Prostate gland (tissue), 2 donors: ENCODE data around the gene TXNL4B. TPM values are rescaled to one million over a fixed set of nuclear protein-coding genes. Genes with fewer than 3 reads are reported as not detected.

Source experiments
- DNase-seq: peaks from one replicate; pipeline ENCODE4 v3.0.0-alpha.2; 2019; ENCODE audit warnings: low spot score
- H3K27ac ChIP-seq, 2 donors: fragments of 200-600 bp; sonication (generic); 2 replicates each; pipeline ENCODE4 v1.5.1; 2017 to 2019
- H3K27me3 ChIP-seq: fragments of 200-600 bp; sonication (generic); replicated peaks from 2 replicates; pipeline ENCODE4 v1.5.1; 2019; ENCODE audit not compliant: insufficient read depth
- H3K36me3 ChIP-seq, 2 donors: fragments of 200-600 bp; sonication (generic); 1 replicate in 1 of 2; 2 replicates in 1 of 2; pipeline versions ENCODE4 v1.5.1 to v1.8.1; 2017 to 2019
- H3K4me1 ChIP-seq: fragments of 200-600 bp; sonication (generic); replicated peaks from 2 replicates; pipeline ENCODE4 v1.5.1; 2019
- H3K4me3 ChIP-seq, 2 donors: fragments of 200-600 bp; sonication (generic); 2 replicates each; pipeline ENCODE4 v1.5.1; 2017 to 2019
- H3K9me3 ChIP-seq: fragments of 200-600 bp; sonication (generic); 2 replicates; pipeline ENCODE4 v1.5.1; 2017
- CTCF ChIP-seq, 4 experiments: fragments of 200-600 bp in 2 of 4; fragments of 450-650 bp in 2 of 4; sonication (generic) in 2 of 4; IDR thresholded peaks; 1 replicate in 3 of 4; 2 replicates in 1 of 4; pipeline ENCODE4 v1.5.1; 2016 to 2019; ENCODE audit warnings: antibody characterized with exemption in 4 of 4, mild to moderate bottlenecking in 2 of 4, moderate library complexity in 2 of 4
- POLR2A ChIP-seq: fragments of 450-650 bp; IDR thresholded peaks from one replicate; pipeline ENCODE4 v1.6.1; 2016; ENCODE audit warnings: antibody characterized with exemption, mild to moderate bottlenecking
- POLR2AphosphoS5 ChIP-seq: sonication (generic); formaldehyde crosslinking; IDR thresholded peaks from one replicate; pipeline ENCODE4 v1.6.1; 2017; ENCODE audit warnings: antibody characterized with exemption
- WGBS: methylation state at CpG from one replicate; pipeline ENCODE4 v1.1.5; 2018; 5-methylcytosine and 5-hydroxymethylcytosine counted together
- intact Hi-C: fragments of 100-400 bp; cut with DNase I; formaldehyde crosslinking; loops from one replicate; pipeline ENCODE4 v1.14.2; 2022
- total RNA-seq, 2 donors: library from RNA; depleted of rRNA; stranded (reverse); fragments of >200 nt; gene quantifications; one replicate each; pipeline ENCODE4 v1.1.0, GENCODE V29; 2016

Gene TXNL4B
- total RNA-seq, 2 donors from 2014 or later = 14.1 to 36.2 TPM

DNA sequence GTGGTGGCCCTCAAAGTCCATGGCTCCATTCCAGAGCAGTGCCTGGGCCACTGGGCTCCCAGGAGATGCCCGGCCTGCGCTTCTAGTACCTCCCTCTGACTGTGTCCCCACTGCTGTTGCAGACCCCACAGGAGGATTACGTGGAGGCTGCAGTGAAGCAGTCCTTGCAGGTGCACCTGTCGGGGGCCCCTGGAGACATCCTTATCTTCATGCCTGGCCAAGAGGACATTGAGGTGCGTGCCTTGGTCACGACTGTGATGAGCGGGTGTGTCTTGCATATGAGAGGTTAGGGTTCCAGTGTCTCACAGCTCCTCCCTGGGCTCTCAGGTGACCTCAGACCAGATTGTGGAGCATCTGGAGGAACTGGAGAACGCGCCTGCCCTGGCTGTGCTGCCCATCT, 11.5 kb upstream of the TXNL4B start:
- no peaks in the 10 kb centered on the region for H3K4me1 ChIP-seq
- intact Hi-C loops = no loop called here
- H3K9me3 ChIP-seq = no peaks in the 10 kb centered on the region
- TF ChIP-seq POLR2AphosphoS5 = no peak
- no peak for TF ChIP-seq CTCF (IDR thresholded peaks at IDR 0.05)
- TF ChIP-seq POLR2A = no peak
- peaks cover 64 to 82% of the 10 kb centered on the region in 2 donors for H3K36me3 ChIP-seq
- no peak overlapping the region for H3K4me3 ChIP-seq
- no peak for DNase-seq
- no peaks in the 10 kb centered on the region for H3K27me3 ChIP-seq
- 99% methylated on average over 7 of the region's 9 CpGs for WGBS
- no peak overlapping the region for H3K27ac ChIP-seq

DNA sequence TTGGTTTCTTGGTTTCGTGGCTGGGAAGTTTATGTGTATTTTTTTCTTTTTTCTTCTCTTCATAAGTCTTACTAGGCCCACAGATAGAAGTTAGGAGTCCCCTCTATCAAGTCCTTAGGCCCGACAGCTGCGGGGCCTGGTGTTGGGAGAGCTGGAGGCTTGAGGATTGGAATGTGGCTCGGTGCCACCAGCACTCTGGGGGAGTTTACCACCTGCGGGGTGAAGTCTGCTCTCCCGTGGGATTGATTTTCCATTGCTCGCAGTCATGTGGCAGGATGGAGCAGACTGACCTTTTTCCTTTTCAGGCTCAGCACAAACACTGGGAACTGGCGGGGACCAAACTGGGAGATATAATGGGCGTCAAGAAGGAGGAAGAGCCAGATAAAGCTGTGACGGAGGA, 7.8 kb upstream of the TXNL4B start:
- intact Hi-C loops = no loop called here
- Histone ChIP-seq H3K4me3 (no peak overlapping the region), H3K36me3 (peaks cover 47 to 64% of the 10 kb centered on the region in 2 donors), H3K9me3 (no peaks in the 10 kb centered on the region), H3K27me3 (no peaks in the 10 kb centered on the region), H3K4me1 (no peaks in the 10 kb centered on the region), H3K27ac (no peak overlapping the region)
- TF ChIP-seq POLR2A (no peak), POLR2AphosphoS5 (no peak), CTCF (IDR thresholded peaks at IDR 0.05) (no peak)
- 83% methylated on average over 10 of the region's 10 CpGs for WGBS
- DNase-seq = no peak

DNA sequence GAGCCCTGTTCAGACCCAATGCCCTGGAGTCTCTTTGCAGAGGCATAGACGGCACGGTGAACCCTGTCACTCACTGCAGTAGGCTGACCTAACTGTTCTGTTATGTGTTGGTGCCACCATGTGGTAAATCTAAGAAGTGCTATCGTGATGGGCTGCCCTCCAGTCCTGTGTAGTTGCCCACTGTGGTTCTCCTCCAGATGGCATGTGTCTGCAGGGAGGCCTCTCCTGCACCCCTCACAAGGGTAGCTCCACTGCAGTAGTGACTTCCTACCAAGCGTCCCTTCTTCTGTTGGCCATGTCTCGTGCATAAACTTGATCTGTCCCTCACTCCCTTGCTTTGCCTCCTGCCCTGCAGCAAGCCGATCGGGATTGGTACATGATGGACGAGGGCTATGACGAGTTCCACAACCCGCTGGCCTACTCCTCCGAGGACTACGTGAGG, 6.0 kb upstream of the TXNL4B start:
- no peaks in the 10 kb centered on the region for H3K27me3 ChIP-seq
- peaks cover 8% of the 10 kb centered on the region for H3K4me1 ChIP-seq
- no peak overlapping the region for H3K27ac ChIP-seq
- peaks cover 36 to 46% of the 10 kb centered on the region in 2 donors for H3K36me3 ChIP-seq
- TF ChIP-seq CTCF (IDR thresholded peaks at IDR 0.05) = peak in 2 of 4 experiments; percentile 39 to 49
- TF ChIP-seq POLR2A = no peak
- intact Hi-C loops = loop anchor here (10.0 kb wide), 1 partner anchor 295 kb away; the partner anchor contains the start of gene AP1G1
- 73% methylated on average over 12 of the region's 12 CpGs for WGBS
- no peak for DNase-seq
- no peaks in the 10 kb centered on the region for H3K9me3 ChIP-seq
- H3K4me3 ChIP-seq = no peak overlapping the region

DNA sequence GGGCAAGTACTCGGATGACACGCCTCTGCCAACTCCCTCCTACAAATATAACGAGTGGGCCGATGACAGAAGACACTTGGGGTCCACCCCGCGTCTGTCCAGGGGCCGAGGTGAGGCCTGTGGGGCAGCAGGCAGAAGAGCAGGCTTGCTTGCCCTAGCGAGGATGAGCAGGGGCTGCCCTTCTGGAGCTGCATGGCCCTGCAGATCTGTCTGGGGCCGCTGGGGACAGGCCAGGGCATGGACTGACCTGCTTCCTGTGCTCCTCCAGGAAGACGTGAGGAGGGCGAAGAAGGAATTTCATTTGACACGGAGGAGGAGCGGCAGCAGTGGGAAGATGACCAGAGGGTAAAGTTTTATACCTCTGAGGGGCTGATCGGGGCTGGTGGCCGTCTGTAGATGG, 5.5 kb upstream of the TXNL4B start:
- Histone ChIP-seq H3K27ac (no peak overlapping the region), H3K4me1 (peaks cover 8% of the 10 kb centered on the region), H3K36me3 (peaks cover 31 to 42% of the 10 kb centered on the region in 2 donors), H3K27me3 (no peaks in the 10 kb centered on the region), H3K9me3 (no peaks in the 10 kb centered on the region), H3K4me3 (no peak overlapping the region)
- TF ChIP-seq POLR2AphosphoS5 (no peak), POLR2A (no peak), CTCF (IDR thresholded peaks at IDR 0.05) (no peak)
- 76% methylated on average over 12 of the region's 15 CpGs for WGBS
- intact Hi-C loops = loop anchor here (10.0 kb wide), 1 partner anchor 294 kb away; the partner anchor contains the start of gene AP1G1
- DNase-seq = no peak

DNA sequence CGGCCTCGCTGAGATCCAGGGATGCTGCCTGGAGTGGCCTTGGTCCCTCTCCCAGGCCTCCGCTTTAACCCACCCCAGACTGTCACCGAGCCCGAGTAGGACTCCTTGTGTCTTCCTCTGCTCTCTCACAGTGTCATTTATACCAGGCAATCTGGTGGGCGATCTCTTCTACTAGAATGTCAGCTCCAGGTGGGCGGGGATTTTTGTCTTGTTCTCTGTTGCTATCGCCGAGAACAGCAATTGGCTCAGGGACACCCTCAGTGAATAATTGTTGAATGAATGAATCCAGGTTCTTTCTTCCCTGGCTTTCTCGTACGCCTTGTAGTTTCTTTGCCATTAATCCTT, 818 bp upstream of the TXNL4B start:
- no peak for TF ChIP-seq POLR2A
- TF ChIP-seq POLR2AphosphoS5 = no peak
- TF ChIP-seq CTCF (IDR thresholded peaks at IDR 0.05) = no peak
- Histone ChIP-seq H3K27ac (peak overlapping the region; percentile 83), H3K9me3 (no peaks in the 10 kb centered on the region), H3K4me3 (peak overlapping the region; percentile 76 to 78), H3K4me1 (peaks cover 8% of the 10 kb centered on the region), H3K27me3 (no peaks in the 10 kb centered on the region), H3K36me3 (peaks cover 0 to under 1% of the 10 kb centered on the region in 2 donors)
- DNase-seq = no peak
- intact Hi-C loops = loop anchor here (2.0 to 10.0 kb wide), 2 partner anchors 85 to 289 kb away; partner anchors contain the start of genes AP1G1 and DHODH
- WGBS = 1% methylated on average over 11 of the region's 11 CpGs
